Trophoblast cell (in vitro differentiated cells and primary cell): ENCODE results near the gene SNX33.
A peak's percentile ranks its signal among the peaks of the same experiment; 100 is the strongest.
"Not testable (repeated sequence)": the region's sequence is repeated elsewhere in the genome, so short reads cannot be mapped to it uniquely, and the experiment has no call there.

Experiments used
- DNase-seq, 2 donors: peaks; one replicate each; pipeline ENCODE4 v3.0.0-alpha.2; 2016
- H2AFZ ChIP-seq: 2 replicates; pipeline ENCODE4 v1.6.1; 2013; ENCODE audit warnings: low read length, moderate library complexity, mild to moderate bottlenecking; ENCODE audit not compliant: insufficient read depth, poor library complexity
- H2AK5ac ChIP-seq: 2 replicates; pipeline ENCODE4 v1.6.1; 2013; ENCODE audit warnings: mild to moderate bottlenecking, low read length
- H2BK120ac ChIP-seq: 2 replicates; pipeline ENCODE4 v1.6.1; 2013; ENCODE audit warnings: low read length, mild to moderate bottlenecking, moderate library complexity; ENCODE audit not compliant: insufficient read depth, poor library complexity
- H2BK12ac ChIP-seq: 2 replicates; pipeline ENCODE4 v1.6.1; 2013; ENCODE audit warnings: mild to moderate bottlenecking, low read length, moderate library complexity
- H2BK5ac ChIP-seq: 2 replicates; pipeline ENCODE4 v1.6.1; 2013; ENCODE audit warnings: low read length, low read depth, moderate library complexity, mild to moderate bottlenecking; ENCODE audit not compliant: poor library complexity
- H3K14ac ChIP-seq: 2 replicates; pipeline ENCODE4 v1.6.1; 2013; ENCODE audit warnings: mild to moderate bottlenecking, low read length
- H3K18ac ChIP-seq: 2 replicates; pipeline ENCODE4 v1.6.1; 2013; ENCODE audit warnings: mild to moderate bottlenecking, low read length
- H3K23ac ChIP-seq: 2 replicates; pipeline ENCODE4 v1.6.1; 2013; ENCODE audit warnings: low read length
- H3K27ac ChIP-seq: 2 replicates; pipeline ENCODE4 v1.5.1; 2013; ENCODE audit warnings: low read depth, mild to moderate bottlenecking, inconsistent platforms, low read length, moderate library complexity
- H3K27me3 ChIP-seq: 2 replicates; pipeline ENCODE4 v1.6.1; 2013; ENCODE audit warnings: inconsistent platforms, mild to moderate bottlenecking, low read length, moderate library complexity; ENCODE audit not compliant: insufficient read depth
- H3K36me3 ChIP-seq, 2 experiments: 1 replicate in 1 of 2; 2 replicates in 1 of 2; pipeline ENCODE4 v1.6.1; 2013; ENCODE audit warnings: low read length in 2 of 2, mild to moderate bottlenecking in 2 of 2, moderate library complexity in 1 of 2; ENCODE audit not compliant: insufficient read depth in 2 of 2, control insufficient read depth in 1 of 2
- H3K4ac ChIP-seq: 2 replicates; pipeline ENCODE4 v1.6.1; 2013; ENCODE audit warnings: low read depth, mild to moderate bottlenecking, low read length, moderate library complexity
- H3K4me1 ChIP-seq, 2 experiments: 1 replicate in 1 of 2; 2 replicates in 1 of 2; pipeline ENCODE4 v1.6.1; 2013; ENCODE audit warnings: low read length in 2 of 2, mild to moderate bottlenecking in 2 of 2, moderate library complexity in 1 of 2; ENCODE audit not compliant: insufficient read depth in 2 of 2, control insufficient read depth in 1 of 2
- H3K4me2 ChIP-seq: 2 replicates; pipeline ENCODE4 v1.6.1; 2013; ENCODE audit warnings: inconsistent platforms, mild to moderate bottlenecking, low read length, moderate library complexity
- H3K4me3 ChIP-seq: 2 replicates; pipeline ENCODE4 v1.5.1; 2013; ENCODE audit warnings: mild to moderate bottlenecking, low read depth, low read length, inconsistent platforms
- H3K79me1 ChIP-seq: one replicate; pipeline ENCODE4 v1.6.1; 2013; ENCODE audit warnings: low read length
- H3K79me2 ChIP-seq: 2 replicates; pipeline ENCODE4 v1.6.1; 2013; ENCODE audit warnings: low read length, mild to moderate bottlenecking; ENCODE audit not compliant: control insufficient read depth, insufficient read depth, poor library complexity
- H3K9ac ChIP-seq: 2 replicates; pipeline ENCODE4 v1.6.1; 2013; ENCODE audit warnings: mild to moderate bottlenecking, low read length
- H3K9me3 ChIP-seq: 2 replicates; pipeline ENCODE4 v1.6.1; 2013; ENCODE audit warnings: low read depth, mild to moderate bottlenecking, control low read depth, inconsistent platforms, low read length; ENCODE audit not compliant: insufficient read depth
- H4K12ac ChIP-seq: 2 replicates; pipeline ENCODE4 v1.6.1; 2013; ENCODE audit warnings: low read depth, mild to moderate bottlenecking, low read length, moderate library complexity
- H4K8ac ChIP-seq: 2 replicates; pipeline ENCODE4 v1.6.1; 2013; ENCODE audit warnings: low read depth, mild to moderate bottlenecking, low read length, moderate library complexity
- H4K91ac ChIP-seq: one replicate; pipeline ENCODE4 v1.6.1; 2013; ENCODE audit warnings: low read depth, mild to moderate bottlenecking, low read length, moderate library complexity
- WGBS: extraction: QIAGEN DNeasy Blood & Tissue Kit; methylation state at CpG from one replicate; pipeline ENCODE4 v1.1.7; 2013; ENCODE audit warnings: missing lambda C conversion rate; ENCODE audit not compliant: insufficient read length, insufficient coverage; ENCODE audit errors: extremely low coverage; 5-methylcytosine and 5-hydroxymethylcytosine counted together

Gene SNX33

GRCh38 chr15:75703440-75704262, 55.9 kb downstream of the SNX33 start:
- no CpG with 5 or more reads among the region's 18 CpGs for WGBS
- H3K9ac ChIP-seq, H3K4me2 ChIP-seq, H3K4me3 ChIP-seq, H3K14ac ChIP-seq, H3K18ac ChIP-seq, H3K27me3 ChIP-seq, H3K79me1 ChIP-seq, H2AFZ ChIP-seq, H3K23ac ChIP-seq, H4K8ac ChIP-seq, H2BK5ac ChIP-seq, H4K12ac ChIP-seq, H4K91ac ChIP-seq, H3K4ac ChIP-seq, H3K36me3 ChIP-seq, H3K9me3 ChIP-seq, H3K27ac ChIP-seq, H2AK5ac ChIP-seq, H2BK12ac ChIP-seq, H3K79me2 ChIP-seq, DNase-seq, H3K4me1 ChIP-seq, H2BK120ac ChIP-seq: not testable (repeated sequence)

GRCh38 chr15:75704263-75704615, 56.5 kb downstream of the SNX33 start:
- H4K8ac ChIP-seq = peak overlapping the region; percentile 42
- peak overlapping the region; percentile 46 for H2BK120ac ChIP-seq
- H4K12ac ChIP-seq = no peak overlapping the region
- H3K9me3 ChIP-seq = peaks cover 4% of the 10 kb centered on the region
- WGBS = no CpG with 5 or more reads among the region's 6 CpGs
- H3K4me3 ChIP-seq = no peak overlapping the region
- H3K79me2 ChIP-seq = no peaks in the 10 kb centered on the region
- no peaks in the 10 kb centered on the region for H3K36me3 ChIP-seq
- no peaks in the 10 kb centered on the region for H3K27me3 ChIP-seq
- H3K4me2 ChIP-seq = no peak overlapping the region
- H3K18ac ChIP-seq = no peak overlapping the region
- H3K14ac ChIP-seq = no peak overlapping the region
- H2BK12ac ChIP-seq = peak overlapping the region; percentile 30
- peak overlapping the region; percentile 1 for H4K91ac ChIP-seq
- peak overlapping the region; percentile 44 for H2BK5ac ChIP-seq
- no peak for DNase-seq
- no peak overlapping the region for H2AFZ ChIP-seq
- H3K4ac ChIP-seq = no peak overlapping the region
- H3K79me1 ChIP-seq = no peaks in the 10 kb centered on the region
- no peak overlapping the region for H3K27ac ChIP-seq
- H3K4me1 ChIP-seq = peaks cover 0 to 4% of the 10 kb centered on the region in 2 experiments
- H3K9ac ChIP-seq = no peak overlapping the region
- no peak overlapping the region for H2AK5ac ChIP-seq
- H3K23ac ChIP-seq = no peak overlapping the region

GRCh38 chr15:75704618-75705017, 56.9 kb downstream of the SNX33 start:
- H2BK12ac ChIP-seq = peak overlapping the region; percentile 30
- H3K4me3 ChIP-seq = no peak overlapping the region
- no peak overlapping the region for H3K14ac ChIP-seq
- H3K4ac ChIP-seq = no peak overlapping the region
- no peak overlapping the region for H3K23ac ChIP-seq
- H2AFZ ChIP-seq = no peak overlapping the region
- no peak overlapping the region for H2AK5ac ChIP-seq
- H3K79me1 ChIP-seq = no peaks in the 10 kb centered on the region
- H3K4me1 ChIP-seq = peaks cover 0 to 4% of the 10 kb centered on the region in 2 experiments
- peak overlapping the region; percentile 46 for H2BK120ac ChIP-seq
- WGBS = no CpG with 5 or more reads among the region's 9 CpGs
- peak overlapping the region; percentile 44 for H2BK5ac ChIP-seq
- no peaks in the 10 kb centered on the region for H3K79me2 ChIP-seq
- no peak overlapping the region for H3K18ac ChIP-seq
- peaks cover 4% of the 10 kb centered on the region for H3K9me3 ChIP-seq
- H3K9ac ChIP-seq = no peak overlapping the region
- H4K12ac ChIP-seq = no peak overlapping the region
- peak overlapping the region; percentile 1 for H4K91ac ChIP-seq
- no peak overlapping the region for H3K4me2 ChIP-seq
- H3K36me3 ChIP-seq = no peaks in the 10 kb centered on the region
- H3K27ac ChIP-seq = no peak overlapping the region
- H4K8ac ChIP-seq = no peak overlapping the region
- no peak for DNase-seq
- H3K27me3 ChIP-seq = no peaks in the 10 kb centered on the region

GRCh38 chr15:75705375-75705774, 57.7 kb downstream of the SNX33 start:
- not testable (repeated sequence) for H3K9ac ChIP-seq, H4K8ac ChIP-seq, H3K27ac ChIP-seq, H2AFZ ChIP-seq, H2BK120ac ChIP-seq, H3K9me3 ChIP-seq, H3K36me3 ChIP-seq, H3K79me2 ChIP-seq, H3K14ac ChIP-seq, H4K12ac ChIP-seq, H3K79me1 ChIP-seq, DNase-seq, H3K4me1 ChIP-seq, H2BK5ac ChIP-seq, H3K18ac ChIP-seq, H3K4me3 ChIP-seq, H3K23ac ChIP-seq, H3K4me2 ChIP-seq, H2BK12ac ChIP-seq, H3K4ac ChIP-seq, H2AK5ac ChIP-seq, H3K27me3 ChIP-seq, H4K91ac ChIP-seq
- WGBS = no CpG with 5 or more reads among the region's 5 CpGs
